HG03460 (cell line): ENCODE data around the gene SPTY2D1.
"Not testable (repeated sequence)": the region's sequence is repeated elsewhere in the genome, so short reads cannot be mapped to it uniquely, and the experiment has no call there.

ENCODE experiments used
- ATAC-seq: cut with Tn5 transposase; IDR thresholded peaks from one replicate; pipeline ENCODE4 v1.9.1; 2021; ENCODE audit not compliant: unreplicated experiment

SPTY2D1 gene

GRCh38 chr11:18618342-18619025, 15.7 kb downstream of the SPTY2D1 start:
- ATAC-seq, result no peak

- peak; percentile 36 for ATAC-seq
Measured at GRCh38 chr11:18617688-18618341, 16.3 kb downstream of the SPTY2D1 start.

GRCh38 chr11:18615628-18616392, 18.3 kb downstream of the SPTY2D1 start:
- ATAC-seq, result peak; percentile 93

- no peak for ATAC-seq
Measured at GRCh38 chr11:18614667-18615066, 19.5 kb downstream of the SPTY2D1 start.

- ATAC-seq, result no peak
Measured at GRCh38 chr11:18612394-18612793, 21.7 kb downstream of the SPTY2D1 start.

DNA sequence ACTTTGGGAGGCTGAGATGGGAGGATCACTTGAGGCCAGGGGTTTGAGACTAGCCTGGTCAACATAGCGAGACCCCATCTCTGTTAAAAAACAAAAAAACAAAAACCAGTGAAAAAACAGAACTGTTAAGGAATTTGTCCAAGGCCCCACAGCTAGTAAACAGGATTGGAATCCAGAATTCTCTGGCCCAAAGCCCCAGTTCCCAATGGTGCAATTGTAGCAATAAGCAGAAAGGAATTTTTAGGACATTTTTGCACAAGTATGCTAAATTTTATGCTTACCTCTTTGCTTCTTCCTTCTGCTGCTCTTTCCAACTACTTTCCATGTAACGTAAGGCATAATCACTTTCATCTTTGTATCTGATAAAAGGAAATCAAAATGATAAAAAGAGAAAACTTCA, 22.9 kb downstream of the SPTY2D1 start:
- no peak for ATAC-seq

DNA sequence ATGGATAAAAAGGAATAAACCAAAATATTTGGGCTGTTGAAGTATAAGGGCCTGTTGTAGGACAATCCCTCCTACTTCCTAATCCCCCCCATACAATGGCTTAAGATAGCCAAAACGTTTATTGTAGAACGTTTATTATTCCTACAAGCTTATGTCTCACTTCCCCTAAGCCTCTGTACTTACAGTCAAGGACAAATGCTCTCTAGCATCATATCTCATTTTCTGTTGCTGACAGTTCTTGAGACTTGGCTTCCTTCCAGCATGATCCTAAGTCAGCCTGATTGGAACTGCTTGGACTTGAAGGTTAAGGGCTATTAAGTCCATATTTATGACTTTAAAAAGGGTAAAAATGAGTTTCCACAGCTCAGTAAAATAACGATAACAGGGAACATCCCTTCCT, 25.8 kb downstream of the SPTY2D1 start:
- ATAC-seq, result no peak

DNA sequence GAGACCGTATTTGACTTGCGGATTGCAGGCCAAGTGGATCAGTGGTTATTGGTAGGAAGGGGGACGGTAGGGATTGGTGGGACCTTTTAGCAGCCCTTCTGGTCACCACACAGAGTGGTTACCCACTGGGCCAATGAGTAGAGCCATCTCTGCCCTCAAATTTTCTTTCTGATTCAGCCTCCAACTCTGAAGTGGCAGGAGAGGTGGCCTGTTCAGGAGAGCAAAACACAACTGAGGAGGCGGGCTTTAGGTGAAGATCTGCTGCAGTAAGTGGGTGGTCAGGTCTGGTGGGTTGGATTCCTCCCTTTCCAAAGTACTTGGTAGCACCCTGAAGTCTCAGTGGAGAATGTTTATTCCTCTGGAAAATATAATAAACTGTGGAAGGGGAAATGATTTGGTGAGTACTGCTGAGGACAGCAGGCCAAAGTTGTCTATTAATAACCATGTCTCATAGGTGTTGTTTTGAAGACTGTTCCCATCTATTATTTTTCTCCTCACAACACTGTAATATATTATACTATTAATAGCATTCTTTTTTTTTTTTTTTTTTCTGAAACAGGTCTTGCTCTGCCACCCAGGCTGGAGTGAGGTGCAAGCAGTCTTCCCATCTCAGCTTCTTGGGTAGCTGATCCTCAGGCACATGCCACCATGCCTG, 33.1 kb downstream of the SPTY2D1 start:
- ATAC-seq, result no peak

DNA sequence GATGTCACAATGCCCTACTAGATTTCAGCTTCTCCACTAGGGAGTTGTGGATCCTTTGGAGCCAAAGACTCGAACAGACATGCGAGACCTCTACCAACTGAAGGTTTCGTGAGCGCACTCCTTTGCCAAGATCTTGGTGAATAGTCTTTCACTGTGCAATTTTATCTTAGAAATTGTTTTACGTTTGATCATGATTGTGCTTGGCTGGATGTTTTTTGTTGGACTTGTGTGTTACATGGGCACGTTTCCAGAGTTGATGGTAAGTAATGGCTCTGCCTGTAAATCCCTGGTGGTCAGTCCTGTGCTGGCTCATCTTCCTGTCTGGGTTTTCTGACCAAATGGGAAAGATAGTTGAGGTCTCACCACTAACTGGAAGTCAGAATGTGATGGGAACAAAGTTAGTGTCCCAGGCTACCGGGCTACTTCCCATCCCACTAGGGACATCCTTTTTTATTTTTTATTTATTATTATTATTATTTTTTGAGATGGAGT, 34.4 kb downstream of the SPTY2D1 start, which contains the start of gene MISFA:
TSS of gene MISFA (plus strand) at position 51 of the 492 bp plus-strand sequence. CDS start at position 191, 140 bp downstream.
- no peak for ATAC-seq

DNA sequence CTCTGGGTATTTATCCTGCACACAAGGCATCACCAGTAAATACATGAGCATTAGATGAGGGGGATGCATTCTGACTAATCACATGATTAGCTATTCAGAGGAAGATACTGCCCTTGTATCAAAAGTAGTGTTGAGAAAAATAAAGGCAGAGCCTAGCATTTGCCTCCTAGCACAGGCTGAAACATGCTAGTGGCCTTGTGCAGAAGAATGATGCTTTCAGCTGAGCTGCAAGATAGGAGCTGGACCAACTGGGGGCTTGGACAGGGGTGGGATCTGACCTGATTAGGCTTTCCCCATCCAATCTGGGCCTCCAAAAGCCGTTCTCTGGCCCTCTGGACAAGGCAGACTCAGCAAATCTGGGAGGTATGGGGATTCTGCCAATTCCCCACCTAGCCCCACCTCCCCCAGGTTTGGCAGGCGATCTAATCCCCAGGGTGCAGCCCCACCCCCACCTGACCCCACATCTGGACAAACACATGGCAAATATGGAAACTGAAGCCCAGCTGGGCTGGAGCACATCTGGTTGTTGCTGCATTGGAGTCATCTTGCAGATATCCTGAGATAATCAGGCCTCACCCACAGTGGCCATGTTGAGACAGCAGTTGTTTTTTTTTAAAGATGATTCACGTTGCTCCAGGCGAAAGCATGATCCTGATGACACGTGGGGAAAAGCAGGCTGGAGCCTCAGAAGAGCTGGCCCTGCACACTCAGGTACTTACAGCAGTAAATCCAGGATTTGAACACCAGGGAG, 39.0 kb downstream of the SPTY2D1 start:
- ATAC-seq, result no peak

DNA sequence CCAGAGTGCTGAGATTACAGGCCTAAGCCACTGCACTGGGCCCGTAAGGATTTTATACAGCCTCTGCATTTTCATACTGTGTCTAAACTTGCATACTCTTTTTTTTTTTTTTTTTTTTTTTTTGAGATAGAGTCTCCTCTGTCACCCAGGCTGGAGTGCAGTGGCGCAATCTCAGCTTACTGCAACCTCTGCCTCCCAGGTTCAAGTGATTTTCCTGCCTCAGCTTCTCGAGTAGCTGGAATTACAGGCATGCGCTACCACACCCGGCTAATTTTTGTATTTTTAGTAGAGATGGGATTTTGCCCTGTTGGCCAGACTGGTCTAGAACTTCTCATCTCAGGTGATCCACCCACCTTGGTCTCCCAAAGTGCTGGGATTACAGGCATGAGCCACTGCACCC, 40.1 kb downstream of the SPTY2D1 start:
- ATAC-seq, result not testable (repeated sequence)

DNA sequence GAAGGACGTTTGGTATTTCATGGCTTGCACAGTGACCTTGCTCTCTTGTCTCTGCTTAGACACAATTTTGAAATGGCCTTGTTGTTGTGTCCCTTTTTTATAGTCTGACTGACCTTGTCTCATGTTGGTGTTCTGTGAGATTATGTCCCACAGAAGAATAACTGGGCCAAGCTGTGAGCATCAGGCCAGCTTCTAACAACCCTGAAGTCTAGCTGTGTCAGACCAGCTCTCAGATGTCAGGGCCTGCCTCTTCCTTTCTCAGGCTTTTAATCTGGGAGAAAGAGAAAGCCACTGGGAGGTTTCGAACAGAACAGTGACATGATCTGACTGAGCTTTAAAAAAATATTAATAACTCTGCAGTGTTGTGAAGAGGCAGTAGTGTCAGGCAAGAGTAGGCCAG, 43.6 kb downstream of the SPTY2D1 start:
- ATAC-seq, result no peak

DNA sequence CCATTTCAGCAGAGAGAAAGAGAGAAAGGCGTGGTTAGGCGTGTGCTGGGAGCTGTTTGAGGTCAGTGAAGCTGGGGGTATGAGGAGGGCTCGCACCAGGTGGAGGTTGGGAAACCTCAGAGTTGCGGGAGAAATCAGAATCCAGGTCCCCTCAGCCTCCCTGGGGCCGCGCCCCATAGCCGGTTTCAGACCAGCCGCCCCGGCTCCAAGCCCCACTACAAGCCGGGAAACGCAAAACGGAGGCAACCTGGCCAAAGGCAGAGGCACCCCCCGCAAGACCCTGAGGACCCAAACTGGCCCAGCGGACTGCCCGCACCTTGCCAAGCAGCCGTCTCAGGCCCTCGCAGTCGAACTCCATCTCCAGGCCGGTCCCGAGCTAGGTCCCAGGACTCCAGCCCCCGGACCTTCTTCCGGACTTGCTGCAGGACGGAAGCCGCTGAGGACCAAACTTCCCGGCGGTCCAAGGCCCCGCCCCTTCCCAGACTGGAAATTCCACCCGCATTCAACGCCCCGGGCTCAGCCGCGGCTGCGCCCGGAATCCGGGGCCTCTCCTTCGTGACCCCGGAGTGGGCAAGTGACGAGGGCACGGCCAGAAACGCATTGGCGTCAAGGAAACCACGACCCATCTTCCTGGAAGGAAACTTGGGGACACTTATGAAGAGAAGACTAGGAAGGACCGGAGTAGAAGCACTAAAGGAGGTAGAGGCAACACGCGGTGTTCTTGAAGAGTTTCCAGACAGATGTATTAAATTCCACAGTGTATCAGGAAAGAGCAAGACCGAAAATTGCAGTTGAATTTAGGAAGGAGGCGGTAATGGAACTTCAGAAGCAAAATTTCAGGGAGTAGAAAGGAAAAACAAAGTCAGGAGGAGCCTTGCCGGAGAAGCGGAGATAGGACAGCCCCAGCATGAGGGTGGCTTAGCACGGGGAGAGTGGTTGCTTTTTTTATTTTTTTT, 45.6 kb downstream of the SPTY2D1 start, which contains the start of gene UEVLD:
TSS of gene UEVLD (minus strand) at position 438 of the 956 bp plus-strand sequence. CDS start at position 358, 80 bp downstream.
- peak; percentile 53 for ATAC-seq

DNA sequence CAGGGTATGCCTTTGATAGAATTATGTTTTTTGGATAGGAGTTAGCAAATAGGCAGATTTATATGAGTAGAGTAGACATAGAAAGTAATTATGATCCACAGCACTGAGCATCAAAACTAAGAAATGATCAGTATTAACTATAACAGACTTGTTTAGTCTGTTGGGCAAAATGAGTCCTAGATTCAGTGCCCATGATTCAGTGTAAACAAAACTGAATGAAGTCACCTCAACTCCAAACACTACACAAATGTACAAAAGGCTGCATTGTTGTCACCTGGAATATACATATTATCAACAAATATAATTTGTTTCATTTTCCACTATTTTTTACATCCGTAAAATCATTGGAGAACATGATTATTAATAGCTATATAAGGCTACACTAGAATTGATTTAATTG, 52.3 kb downstream of the SPTY2D1 start:
- ATAC-seq, result no peak

GRCh38 chr11:18580113-18580766, 53.9 kb downstream of the SPTY2D1 start:
- no peak for ATAC-seq

DNA sequence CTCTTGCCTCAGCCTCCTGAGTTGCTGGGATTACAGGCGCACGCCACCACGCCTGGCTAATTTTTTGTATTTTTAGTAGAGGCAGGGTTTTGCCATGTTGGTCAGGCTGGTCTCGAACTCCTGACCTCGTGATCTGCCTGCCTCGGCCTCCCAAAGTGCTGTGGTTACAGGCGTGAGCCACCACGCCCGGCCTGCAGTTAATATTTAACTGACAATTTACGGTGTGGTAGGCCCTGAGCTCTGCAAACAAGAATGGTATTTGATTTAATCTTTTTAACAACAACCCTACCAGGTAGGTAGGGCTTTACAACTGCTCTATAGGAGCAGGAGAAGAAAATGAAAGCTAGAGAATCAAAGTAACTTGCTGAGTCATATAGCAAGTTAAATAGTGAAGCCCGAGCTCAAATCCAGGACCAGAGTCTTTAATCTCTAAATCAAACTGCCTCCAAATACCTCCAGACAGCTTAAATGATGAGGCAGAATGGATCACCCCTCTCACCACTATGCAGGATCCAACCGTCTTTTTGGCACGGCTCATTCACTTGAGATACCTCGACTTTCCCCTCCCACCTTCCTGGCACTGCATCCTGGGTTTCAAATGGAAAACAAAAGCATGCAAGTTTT, 55.1 kb downstream of the SPTY2D1 start:
- ATAC-seq, result peak; percentile 67

GRCh38 chr11:18575361-18575760, 58.8 kb downstream of the SPTY2D1 start:
- ATAC-seq, result no peak

- ATAC-seq, result no peak
Measured at GRCh38 chr11:18567081-18567480, 67.1 kb downstream of the SPTY2D1 start.
